HCT116 (cell line): ENCODE data around the gene MYO7B.

Experiments used
- CEBPB ChIP-seq: IDR thresholded peaks from 2 replicates; pipeline ENCODE4 v1.6.1; 2012; ENCODE audit warnings: low read depth
- CTCF ChIP-seq, 3 experiments: fragments of 200-600 bp in 1 of 3; sonication (generic) in 1 of 3; IDR thresholded peaks in 2 of 3; conservative IDR thresholded peaks in 1 of 3; 2 replicates each; pipeline ENCODE4 v1.5.1; 2012 to 2017; ENCODE audit warnings: low read depth in 2 of 3, low read length in 2 of 3, antibody characterized with exemption in 1 of 3, borderline replicate concordance in 1 of 3, control low read depth in 1 of 3, mild to moderate bottlenecking in 1 of 3, mixed read lengths in 1 of 3, mixed run types in 1 of 3, moderate library complexity in 1 of 3; ENCODE audit not compliant: insufficient read depth in 1 of 3
- EZH2 ChIP-seq: fragments of 200-600 bp; sonication (generic); IDR thresholded peaks from 2 replicates; pipeline ENCODE4 v1.6.1; 2017; ENCODE audit warnings: antibody characterized with exemption, mixed run types
- JUND ChIP-seq: IDR thresholded peaks from 2 replicates; pipeline ENCODE4 v1.6.1; 2012
- POLR2A ChIP-seq: IDR thresholded peaks from 2 replicates; pipeline ENCODE4 v1.7.0; 2011; ENCODE audit warnings: borderline replicate concordance; ENCODE audit not compliant: insufficient read depth, insufficient read length; ENCODE audit errors: extremely low read depth
- POLR2AphosphoS5 ChIP-seq: IDR thresholded peaks from 2 replicates; pipeline ENCODE4 v1.6.1; 2011; ENCODE audit warnings: mild to moderate bottlenecking, low read depth, low read length, moderate library complexity
- SIN3A ChIP-seq: IDR thresholded peaks from 2 replicates; pipeline ENCODE4 v1.6.1; 2012; ENCODE audit warnings: low read depth

GRCh38 chr2:127498386-127498785 is 37.1 kb upstream of the MYO7B start:
- TF ChIP-seq POLR2A (no peak), CTCF (IDR thresholded peaks at IDR 0.05 in 2 of 3, conservative IDR thresholded peaks at IDR 0.05 in 1 of 3; ENCODE audit: borderline replicate concordance in 1 of 3, insufficient read depth in 1 of 3, low read depth in 2 of 3, low read length in 2 of 3) (no peak), POLR2AphosphoS5 (no peak), CEBPB (no peak), SIN3A (no peak), EZH2 (no peak), JUND (no peak)
